ENCODE data around the gene SBK1. TPM values are rescaled to one million over a fixed set of nuclear protein-coding genes. Genes with fewer than 3 reads are reported as not detected.

The SBK1 gene
- total and polyA plus RNA-seq, 2 donors (not counting 1 experiment from before 2014, with no cell fraction given) = under 0.01 TPM; not detected in 1

GRCh38 chr16:28260193-28260592, 32.1 kb upstream of the SBK1 start:
- no peaks in the 10 kb centered on the region for H3K79me2 ChIP-seq (ENCODE audit: control insufficient read depth, insufficient read depth, low read length)
- H3K9ac ChIP-seq (ENCODE audit: insufficient read depth, low read length) = no peak overlapping the region
- DNase-seq (ENCODE audit: low read depth in 2 of 2) = peak in 1 of 2 donors; percentile 20
- no peak for TF ChIP-seq CTCF (conservative IDR thresholded peaks at IDR 0.05 in 1 of 2, IDR thresholded peaks at IDR 0.05 in 1 of 2; ENCODE audit: low read depth in 1 of 2, low read length in 2 of 2)
- no peak for TF ChIP-seq EZH2 (IDR thresholded peaks at IDR 0.05; ENCODE audit: low read length, missing control alignments)
- H4K20me1 ChIP-seq (ENCODE audit: control insufficient read depth, extremely low read depth, insufficient read depth, low read length) = no peaks in the 10 kb centered on the region
- H3K4me3 ChIP-seq (replicated peaks in 1 of 4; ENCODE audit: control extremely low read depth in 1 of 4, insufficient read depth in 1 of 4, low read depth in 3 of 4, low read length in 4 of 4) = no peak overlapping the region
- H2AFZ ChIP-seq (ENCODE audit: low read length) = no peak overlapping the region
- no peaks in the 10 kb centered on the region for H3K4me1 ChIP-seq (ENCODE audit: control insufficient read depth, extremely low read depth, insufficient read depth, low read length)
- H3K27me3 ChIP-seq (ENCODE audit: control insufficient read depth, insufficient read depth, low read length) = peaks cover 24% of the 10 kb centered on the region
- H3K4me2 ChIP-seq (ENCODE audit: extremely low read depth, insufficient read depth, low read length) = no peak overlapping the region
- H3K27ac ChIP-seq (ENCODE audit: insufficient read depth, low read length) = no peak overlapping the region
- H3K9me3 ChIP-seq (ENCODE audit: control insufficient read depth, insufficient read depth, low read depth, low read length) = no peaks in the 10 kb centered on the region
- H3K36me3 ChIP-seq (ENCODE audit: control insufficient read depth, insufficient read depth, low read length) = no peaks in the 10 kb centered on the region

- DNase-seq (ENCODE audit: low read depth in 2 of 2) = no peak
- Histone ChIP-seq H3K9ac (ENCODE audit: insufficient read depth, low read length) (no peak overlapping the region), H3K9me3 (ENCODE audit: control insufficient read depth, insufficient read depth, low read depth, low read length) (no peaks in the 10 kb centered on the region), H4K20me1 (ENCODE audit: control insufficient read depth, extremely low read depth, insufficient read depth, low read length) (no peaks in the 10 kb centered on the region), H2AFZ (ENCODE audit: low read length) (no peak overlapping the region), H3K36me3 (ENCODE audit: control insufficient read depth, insufficient read depth, low read length) (no peaks in the 10 kb centered on the region), H3K27ac (ENCODE audit: insufficient read depth, low read length) (no peak overlapping the region), H3K4me1 (ENCODE audit: control insufficient read depth, extremely low read depth, insufficient read depth, low read length) (no peaks in the 10 kb centered on the region), H3K27me3 (ENCODE audit: control insufficient read depth, insufficient read depth, low read length) (peaks cover 24% of the 10 kb centered on the region), H3K79me2 (ENCODE audit: control insufficient read depth, insufficient read depth, low read length) (no peaks in the 10 kb centered on the region), H3K4me3 (replicated peaks in 1 of 4; ENCODE audit: control extremely low read depth in 1 of 4, insufficient read depth in 1 of 4, low read depth in 3 of 4, low read length in 4 of 4) (no peak overlapping the region), H3K4me2 (ENCODE audit: extremely low read depth, insufficient read depth, low read length) (no peak overlapping the region)
- TF ChIP-seq EZH2 (IDR thresholded peaks at IDR 0.05; ENCODE audit: low read length, missing control alignments) = no peak
- TF ChIP-seq CTCF (conservative IDR thresholded peaks at IDR 0.05 in 1 of 2, IDR thresholded peaks at IDR 0.05 in 1 of 2; ENCODE audit: low read depth in 1 of 2, low read length in 2 of 2) = no peak
Measured at GRCh38 chr16:28261942-28262341, 30.4 kb upstream of the SBK1 start.

- H2AFZ ChIP-seq (ENCODE audit: low read length) = no peak overlapping the region
- no peaks in the 10 kb centered on the region for H3K9me3 ChIP-seq (ENCODE audit: control insufficient read depth, insufficient read depth, low read depth, low read length)
- no peak overlapping the region for H3K9ac ChIP-seq (ENCODE audit: insufficient read depth, low read length)
- H3K27ac ChIP-seq (ENCODE audit: insufficient read depth, low read length) = no peak overlapping the region
- TF ChIP-seq EZH2 (IDR thresholded peaks at IDR 0.05; ENCODE audit: low read length, missing control alignments) (no peak), CTCF (conservative IDR thresholded peaks at IDR 0.05 in 1 of 2, IDR thresholded peaks at IDR 0.05 in 1 of 2; ENCODE audit: low read depth in 1 of 2, low read length in 2 of 2) (no peak)
- no peaks in the 10 kb centered on the region for H3K4me1 ChIP-seq (ENCODE audit: control insufficient read depth, extremely low read depth, insufficient read depth, low read length)
- no peaks in the 10 kb centered on the region for H3K79me2 ChIP-seq (ENCODE audit: control insufficient read depth, insufficient read depth, low read length)
- H4K20me1 ChIP-seq (ENCODE audit: control insufficient read depth, extremely low read depth, insufficient read depth, low read length) = no peaks in the 10 kb centered on the region
- H3K27me3 ChIP-seq (ENCODE audit: control insufficient read depth, insufficient read depth, low read length) = peaks cover 24% of the 10 kb centered on the region
- no peak for DNase-seq (ENCODE audit: low read depth in 2 of 2)
- H3K36me3 ChIP-seq (ENCODE audit: control insufficient read depth, insufficient read depth, low read length) = no peaks in the 10 kb centered on the region
- no peak overlapping the region for H3K4me2 ChIP-seq (ENCODE audit: extremely low read depth, insufficient read depth, low read length)
- H3K4me3 ChIP-seq (replicated peaks in 1 of 4; ENCODE audit: control extremely low read depth in 1 of 4, insufficient read depth in 1 of 4, low read depth in 3 of 4, low read length in 4 of 4) = no peak overlapping the region
Measured at GRCh38 chr16:28263305-28263704, 29.0 kb upstream of the SBK1 start.

All from fibroblast of lung (primary cell).